ENCODE data around the gene ADRA2B.
"Not testable (repeated sequence)": the region's sequence is repeated elsewhere in the genome, so short reads cannot be mapped to it uniquely, and the experiment has no call there.

The ADRA2B gene

DNA sequence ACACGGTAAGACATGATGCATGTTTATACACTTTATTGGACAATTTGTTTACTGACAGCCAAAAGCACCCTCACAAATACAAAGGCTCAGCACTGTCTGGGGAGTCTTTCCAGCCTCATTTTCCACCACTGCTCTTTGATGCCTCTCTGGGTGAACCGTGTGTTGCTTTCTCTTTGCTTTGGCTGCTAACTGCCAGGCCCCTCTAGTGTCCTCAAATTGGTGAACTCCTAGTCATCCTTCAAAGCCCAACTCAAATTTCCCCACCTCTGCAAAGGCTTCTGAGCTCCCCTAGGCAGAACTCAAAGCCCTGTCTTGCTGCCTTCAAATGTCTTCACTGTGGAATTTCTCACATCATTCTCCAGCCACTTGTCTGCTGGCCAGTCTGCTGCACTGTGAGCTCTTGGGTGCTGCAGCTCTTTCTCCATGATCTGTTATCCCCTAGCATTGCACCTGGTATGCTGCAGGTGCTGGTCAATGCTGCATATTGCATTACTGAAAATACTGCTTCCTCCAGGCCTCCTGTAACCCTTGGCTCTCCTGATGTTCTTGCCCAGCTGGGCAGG is 49.2 kb downstream of the ADRA2B start:
- not testable (repeated sequence) for H3K27ac ChIP-seq (ENCODE audit: insufficient read depth, low read depth, low read length, poor library complexity, severe bottlenecking); H3K36me3 ChIP-seq (ENCODE audit: control insufficient read depth, insufficient read depth, low read length); H3K4me1 ChIP-seq (ENCODE audit: control insufficient read depth, insufficient read depth, low read length); H3K27me3 ChIP-seq (ENCODE audit: control insufficient read depth, insufficient read depth, low read length, poor library complexity, severe bottlenecking); H3K9me3 ChIP-seq (ENCODE audit: control insufficient read depth, low read length); H3K4me3 ChIP-seq (ENCODE audit: insufficient read depth, low read depth, low read length)
- 80 to 88% methylated on average over 2 of the region's 2 CpGs for WGBS, 2 experiments

DNA sequence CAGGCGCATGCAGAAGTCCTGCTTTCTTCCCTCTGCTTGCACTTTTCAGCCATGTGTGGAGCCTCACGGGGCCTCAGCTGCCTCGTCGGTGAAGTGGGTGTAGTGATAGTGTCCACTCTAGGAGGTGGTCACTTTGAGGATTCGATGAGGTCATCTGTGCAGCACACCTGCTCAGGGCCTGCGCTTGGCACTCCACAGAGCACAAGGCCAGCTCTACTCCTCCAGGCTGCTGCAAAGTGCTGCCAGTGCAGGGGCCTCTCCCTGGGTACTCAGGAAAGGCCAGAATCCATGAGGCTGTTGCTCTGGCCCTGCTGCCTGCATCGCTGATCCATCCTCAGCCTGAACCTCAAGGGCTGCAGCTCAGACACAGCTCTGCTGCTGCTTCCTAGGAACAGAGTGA is 49.9 kb downstream of the ADRA2B start:
- H3K27me3 ChIP-seq (ENCODE audit: control insufficient read depth, insufficient read depth, low read length, poor library complexity, severe bottlenecking); H3K36me3 ChIP-seq (ENCODE audit: control insufficient read depth, insufficient read depth, low read length); H3K4me3 ChIP-seq (ENCODE audit: insufficient read depth, low read depth, low read length); H3K27ac ChIP-seq (ENCODE audit: insufficient read depth, low read depth, low read length, poor library complexity, severe bottlenecking); H3K9me3 ChIP-seq (ENCODE audit: control insufficient read depth, low read length); H3K4me1 ChIP-seq (ENCODE audit: control insufficient read depth, insufficient read depth, low read length): not testable (repeated sequence)
- WGBS, 2 experiments: 93 to 98% methylated on average over 3 of the region's 7 CpGs

DNA sequence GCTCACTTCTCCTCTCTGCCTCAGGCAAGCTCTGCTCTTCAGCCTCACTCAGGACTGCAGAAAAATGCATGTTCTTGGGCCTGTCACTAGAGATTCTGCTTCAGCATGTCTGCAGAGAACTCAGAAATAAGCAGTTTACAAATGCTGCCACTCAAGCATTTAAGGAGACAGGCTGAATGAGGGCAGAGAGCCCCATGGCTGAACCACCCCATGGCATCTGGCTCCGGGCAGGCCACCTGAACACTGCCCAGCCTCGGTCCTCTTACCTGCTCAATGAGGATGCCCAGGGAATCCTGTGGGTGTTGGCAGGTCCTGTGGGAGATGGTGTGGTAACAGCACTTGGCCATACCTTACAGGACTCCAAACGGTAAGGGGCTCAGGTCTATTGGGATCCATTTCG is 50.4 kb downstream of the ADRA2B start:
- not testable (repeated sequence) for H3K4me1 ChIP-seq (ENCODE audit: control insufficient read depth, insufficient read depth, low read length); H3K9me3 ChIP-seq (ENCODE audit: control insufficient read depth, low read length); H3K4me3 ChIP-seq (ENCODE audit: insufficient read depth, low read depth, low read length); H3K27ac ChIP-seq (ENCODE audit: insufficient read depth, low read depth, low read length, poor library complexity, severe bottlenecking); H3K36me3 ChIP-seq (ENCODE audit: control insufficient read depth, insufficient read depth, low read length); H3K27me3 ChIP-seq (ENCODE audit: control insufficient read depth, insufficient read depth, low read length, poor library complexity, severe bottlenecking)
- WGBS, 2 experiments: 90% methylated on average over 4 of the region's 4 CpGs

DNA sequence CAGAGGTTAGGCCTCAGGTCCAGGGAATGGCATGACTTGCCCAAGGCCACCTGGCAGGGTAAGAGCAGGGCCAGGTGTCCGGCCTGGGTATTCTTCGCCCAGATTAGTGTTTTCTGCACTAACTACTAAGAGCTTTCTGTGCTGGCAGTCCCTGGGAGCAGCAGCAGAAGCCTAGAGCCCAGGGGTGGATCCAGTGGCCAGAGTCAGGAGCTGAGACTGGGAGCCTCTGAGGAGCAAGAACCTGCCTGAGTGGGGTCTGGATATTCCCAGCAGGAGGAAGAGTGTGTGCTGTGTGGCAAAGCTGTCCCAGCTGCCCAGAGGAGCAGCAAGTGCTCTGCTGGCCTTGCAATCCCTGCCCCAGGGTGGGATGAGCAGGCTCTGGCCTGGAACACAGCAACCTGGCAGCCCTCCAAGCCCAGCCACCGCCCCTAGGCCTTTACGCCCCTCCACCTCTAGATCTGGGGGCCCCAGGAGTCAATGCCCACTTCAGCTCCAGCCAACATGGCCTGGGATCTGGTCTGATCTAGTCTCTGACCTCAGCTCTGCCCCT is 50.9 kb downstream of the ADRA2B start:
- Histone ChIP-seq H3K27ac (ENCODE audit: insufficient read depth, low read depth, low read length, poor library complexity, severe bottlenecking) (no peak overlapping the region), H3K27me3 (ENCODE audit: control insufficient read depth, insufficient read depth, low read length, poor library complexity, severe bottlenecking) (no peaks in the 10 kb centered on the region), H3K4me3 (ENCODE audit: insufficient read depth, low read depth, low read length) (no peak overlapping the region), H3K4me1 (ENCODE audit: control insufficient read depth, insufficient read depth, low read length) (peaks cover 9% of the 10 kb centered on the region), H3K36me3 (ENCODE audit: control insufficient read depth, insufficient read depth, low read length) (no peaks in the 10 kb centered on the region), H3K9me3 (ENCODE audit: control insufficient read depth, low read length) (no peaks in the 10 kb centered on the region)
- WGBS, 2 experiments: 92 to 93% methylated on average over 4 of the region's 4 CpGs

DNA sequence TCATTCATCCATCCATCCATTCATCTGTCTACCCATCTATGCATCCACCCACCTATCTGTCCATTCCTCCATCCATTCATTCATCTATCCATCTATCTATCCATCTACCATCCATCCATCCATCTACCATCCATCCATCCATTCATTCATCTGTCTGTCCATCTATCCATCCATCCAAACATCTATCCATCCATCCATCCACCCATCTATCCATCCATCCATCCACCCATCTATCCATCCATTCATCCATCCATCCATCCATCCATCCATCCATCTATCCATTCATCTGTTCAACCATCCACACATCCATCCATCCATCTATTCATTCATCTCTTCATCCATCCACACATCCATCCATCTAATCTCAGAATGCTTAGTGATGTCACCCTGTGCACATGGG is 51.6 kb downstream of the ADRA2B start:
- not testable (repeated sequence) for H3K27ac ChIP-seq (ENCODE audit: insufficient read depth, low read depth, low read length, poor library complexity, severe bottlenecking); H3K9me3 ChIP-seq (ENCODE audit: control insufficient read depth, low read length); H3K4me1 ChIP-seq (ENCODE audit: control insufficient read depth, insufficient read depth, low read length); H3K4me3 ChIP-seq (ENCODE audit: insufficient read depth, low read depth, low read length); H3K27me3 ChIP-seq (ENCODE audit: control insufficient read depth, insufficient read depth, low read length, poor library complexity, severe bottlenecking); H3K36me3 ChIP-seq (ENCODE audit: control insufficient read depth, insufficient read depth, low read length)

DNA sequence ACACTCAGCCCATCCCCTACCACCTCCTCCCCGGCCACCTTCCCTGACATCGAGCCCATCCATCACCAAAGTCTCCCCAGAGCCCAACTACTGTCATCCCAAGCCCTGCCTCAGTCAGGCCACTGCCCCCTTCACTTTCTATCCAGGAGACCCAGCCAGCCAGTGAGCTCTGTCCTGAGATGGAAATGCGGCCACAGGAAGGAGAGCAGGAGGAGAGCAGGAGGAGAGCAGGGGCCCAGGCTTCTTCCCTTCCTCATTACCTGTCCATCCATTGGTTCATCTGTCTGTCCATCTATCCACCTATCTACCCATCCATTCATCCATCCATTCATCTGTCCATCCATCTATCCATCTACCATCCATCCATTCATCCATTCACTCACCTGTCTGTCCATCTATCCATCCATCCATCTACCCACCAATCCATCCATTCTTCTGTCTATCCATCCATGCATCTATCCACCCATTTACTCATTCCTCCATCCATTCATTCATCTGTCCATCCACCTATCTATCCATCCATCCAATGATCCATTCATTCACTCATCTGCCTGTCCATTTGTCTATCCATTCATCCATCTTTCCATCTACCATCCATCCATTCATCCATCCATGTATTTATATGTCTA is 52.2 kb downstream of the ADRA2B start:
- WGBS, 2 experiments: 94 to 98% methylated on average over 1 of the region's 3 CpGs
- H3K9me3 ChIP-seq (ENCODE audit: control insufficient read depth, low read length); H3K27me3 ChIP-seq (ENCODE audit: control insufficient read depth, insufficient read depth, low read length, poor library complexity, severe bottlenecking); H3K4me1 ChIP-seq (ENCODE audit: control insufficient read depth, insufficient read depth, low read length); H3K4me3 ChIP-seq (ENCODE audit: insufficient read depth, low read depth, low read length); H3K27ac ChIP-seq (ENCODE audit: insufficient read depth, low read depth, low read length, poor library complexity, severe bottlenecking); H3K36me3 ChIP-seq (ENCODE audit: control insufficient read depth, insufficient read depth, low read length): not testable (repeated sequence)

DNA sequence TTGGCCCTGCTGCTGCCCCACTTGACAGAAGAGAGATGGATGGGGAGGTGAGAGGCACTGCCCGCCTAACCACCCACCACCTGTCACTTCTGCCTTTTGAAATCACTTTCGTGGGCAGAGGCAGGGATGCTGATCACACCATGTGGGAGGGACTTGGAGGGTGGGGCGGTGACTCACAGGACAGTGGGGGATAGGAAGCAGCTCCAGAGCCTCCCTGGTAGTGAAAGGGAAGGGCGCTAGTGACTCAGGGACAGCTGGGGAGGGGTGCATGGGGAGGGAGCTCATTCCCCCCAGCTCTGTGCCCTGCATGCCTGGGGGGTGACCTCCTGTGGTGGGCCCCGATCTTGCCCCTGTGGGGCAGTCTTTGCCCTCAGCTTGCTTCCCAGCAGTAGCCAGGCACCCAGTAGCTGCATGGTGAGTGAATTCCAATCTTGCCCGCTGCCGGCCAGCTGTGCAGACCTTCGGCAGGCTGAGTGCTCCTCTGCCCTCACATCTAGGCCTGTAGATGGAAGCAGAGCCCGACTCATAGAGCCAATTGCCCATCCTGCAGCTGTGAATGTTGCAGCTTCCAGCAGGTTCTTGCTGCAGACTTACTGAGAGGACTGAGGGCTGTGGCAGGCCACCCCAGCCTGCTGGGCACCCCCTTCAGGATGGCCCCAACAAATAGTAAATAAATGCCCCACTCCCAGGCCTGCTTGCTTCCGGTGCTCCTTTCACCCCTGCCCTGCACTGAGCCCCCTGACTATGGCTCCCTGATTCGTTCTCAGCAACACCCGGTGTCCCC is 53.1 kb downstream of the ADRA2B start:
- not testable (repeated sequence) for H3K9me3 ChIP-seq (ENCODE audit: control insufficient read depth, low read length)
- whole genome bisulfite sequencing, 2 experiments: 53 to 63% methylated on average over 8 to 9 of the region's 12 CpGs

More for the DNA sequence above, 53.1 kb downstream of the ADRA2B start:
- not testable (repeated sequence) for H3K27ac ChIP-seq (ENCODE audit: insufficient read depth, low read depth, low read length, poor library complexity, severe bottlenecking); H3K36me3 ChIP-seq (ENCODE audit: control insufficient read depth, insufficient read depth, low read length); H3K27me3 ChIP-seq (ENCODE audit: control insufficient read depth, insufficient read depth, low read length, poor library complexity, severe bottlenecking); H3K4me3 ChIP-seq (ENCODE audit: insufficient read depth, low read depth, low read length); H3K4me1 ChIP-seq (ENCODE audit: control insufficient read depth, insufficient read depth, low read length)
